HG03045 (cell line): ENCODE results near the gene PFN3.

Experiments
- ATAC-seq: cut with Tn5 transposase; IDR thresholded peaks from one replicate; pipeline ENCODE4 v1.9.1; 2021; ENCODE audit warnings: mild to moderate bottlenecking, moderate library complexity; ENCODE audit not compliant: unreplicated experiment

PFN3 gene

GRCh38 chr5:177399997-177400868, at the start of gene PFN3:
Gene PFN3 (minus strand): TSS chr5:177400661. CDS start chr5:177400576, 85 bp downstream.
- no peak for ATAC-seq

GRCh38 chr5:177449140-177450061, 48.9 kb upstream of the PFN3 start:
- no peak for ATAC-seq

GRCh38 chr5:177448244-177448950, 47.9 kb upstream of the PFN3 start:
- ATAC-seq: no peak

GRCh38 chr5:177447611-177448243, 47.3 kb upstream of the PFN3 start:
- ATAC-seq: no peak

- peak; percentile 26 for ATAC-seq
Measured at GRCh38 chr5:177447066-177447610, 46.7 kb upstream of the PFN3 start.

GRCh38 chr5:177446200-177447065, 46.0 kb upstream of the PFN3 start, which contains the start of gene PRR7:
Gene PRR7 (plus strand): TSS chr5:177446814. CDS start chr5:177455068, 8,254 bp downstream.
- peak; percentile 53 for ATAC-seq

GRCh38 chr5:177445917-177446199, 45.4 kb upstream of the PFN3 start:
- no peak for ATAC-seq

GRCh38 chr5:177445052-177445916, 44.8 kb upstream of the PFN3 start:
- ATAC-seq: no peak

- no peak for ATAC-seq
Measured at GRCh38 chr5:177444106-177445051, 43.9 kb upstream of the PFN3 start.

GRCh38 chr5:177443144-177443983, 42.9 kb upstream of the PFN3 start:
- no peak for ATAC-seq

- ATAC-seq: no peak
Measured at GRCh38 chr5:177442066-177442826, 41.8 kb upstream of the PFN3 start.

- ATAC-seq: no peak
Measured at GRCh38 chr5:177440990-177441780, 40.7 kb upstream of the PFN3 start.

GRCh38 chr5:177440211-177440989, 39.9 kb upstream of the PFN3 start:
- no peak for ATAC-seq

GRCh38 chr5:177439518-177440053, 39.1 kb upstream of the PFN3 start:
- ATAC-seq: no peak
